Activated CD8-positive, alpha-beta memory T cell treated with anti-CD3 and anti-CD28 coated beads for 4 hours (primary cell): ENCODE results near the gene MAP3K10.
A peak's percentile ranks its signal among the peaks of the same experiment; 100 is the strongest.
"Not testable (repeated sequence)": the region's sequence is repeated elsewhere in the genome, so short reads cannot be mapped to it uniquely, and the experiment has no call there.

Source experiments
- DNase-seq, 2 donors: peaks; one replicate each; pipeline ENCODE4 v3.0.0-alpha.2; 2020; ENCODE audit warnings: low read depth in 2 of 2

The MAP3K10 gene

GRCh38 chr19:40190891-40191835 lies at the start of gene MAP3K10:
MAP3K10 (plus strand) TSS chr19:40191426; CDS start chr19:40192032, 606 bp downstream.
- DNase-seq, result peak; percentile 47 to 48

DNA sequence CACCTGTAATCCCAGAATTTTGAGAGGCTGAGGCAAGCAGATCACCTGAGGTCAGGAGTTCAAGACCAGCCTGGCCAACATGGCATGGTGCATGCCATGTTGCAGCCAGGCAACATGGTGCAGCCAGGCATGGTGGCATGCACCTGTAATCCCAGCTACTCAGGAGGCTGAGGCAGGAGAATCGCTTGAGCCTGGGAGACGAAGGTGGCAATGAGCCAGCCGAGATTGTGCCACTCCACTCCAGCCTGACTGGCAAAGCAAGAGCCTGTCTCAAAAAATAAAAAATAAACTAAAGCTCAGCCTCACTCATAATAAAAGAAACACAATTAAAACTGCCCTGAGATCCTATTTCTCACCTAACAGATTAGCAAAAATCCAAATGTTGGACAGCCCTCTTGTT lies 49.7 kb upstream of the MAP3K10 start:
- DNase-seq, result no peak

DNA sequence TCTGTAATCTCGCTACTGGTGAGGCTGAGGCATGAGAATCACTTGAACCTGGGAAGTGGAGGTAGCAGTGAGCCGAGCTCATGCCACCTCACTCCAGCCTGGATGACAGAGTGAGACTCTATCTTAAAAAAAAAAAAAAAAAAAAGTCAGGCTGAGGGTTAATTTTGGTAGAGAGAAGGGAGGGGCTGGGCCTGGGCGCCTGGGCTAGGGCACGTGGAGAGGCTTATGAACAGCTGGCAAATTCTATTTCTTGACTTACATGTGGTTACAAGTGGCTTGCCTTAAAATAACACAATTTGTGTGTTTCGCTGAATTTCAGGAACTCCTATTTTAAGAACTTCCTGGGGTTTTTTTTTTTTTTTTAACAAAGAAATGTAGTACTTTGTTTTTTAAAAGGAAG lies 47.6 kb upstream of the MAP3K10 start:
- peak in 1 of 2 donors; percentile 26 for DNase-seq

- no peak for DNase-seq
Observed at GRCh38 chr19:40144151-40144550, 47.1 kb upstream of the MAP3K10 start.

GRCh38 chr19:40144947-40145748 lies 46.1 kb upstream of the MAP3K10 start:
- no peak for DNase-seq

DNA sequence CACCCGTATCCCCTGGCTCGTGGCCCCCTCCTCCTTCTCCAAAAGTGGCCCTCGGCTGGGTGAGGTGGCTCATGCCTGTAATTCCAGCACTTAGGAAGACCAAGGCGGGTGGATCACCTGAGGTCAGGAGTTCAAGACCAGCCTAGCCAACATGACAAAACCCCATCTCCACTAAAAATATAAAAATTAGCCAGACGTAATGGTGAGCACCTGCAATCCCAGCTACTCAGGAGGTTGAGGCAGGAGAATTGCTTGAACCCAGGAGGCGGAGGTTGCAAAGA lies 45.5 kb upstream of the MAP3K10 start:
- DNase-seq, result not testable (repeated sequence)

GRCh38 chr19:40147338-40147692 lies 43.9 kb upstream of the MAP3K10 start:
- no peak for DNase-seq

GRCh38 chr19:40147693-40148347 lies 43.4 kb upstream of the MAP3K10 start:
- DNase-seq, result no peak

DNA sequence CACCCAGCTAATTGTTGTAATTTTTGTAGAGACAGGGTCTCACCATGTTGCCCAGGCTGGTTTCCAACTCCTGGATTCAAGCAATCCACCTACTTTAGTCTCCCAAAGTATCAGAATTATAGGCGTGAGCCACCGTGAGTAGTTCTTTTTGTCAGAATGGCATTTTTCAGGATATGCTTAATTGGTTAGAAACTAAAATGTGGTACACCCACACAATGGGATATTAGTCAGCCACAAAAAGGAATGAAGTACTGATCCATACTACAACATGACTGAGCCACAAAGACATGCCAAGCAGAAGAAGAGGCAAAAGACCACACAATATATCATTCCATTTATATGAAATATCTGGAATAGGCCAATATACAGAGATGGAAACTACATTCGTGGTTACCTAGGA lies 41.7 kb upstream of the MAP3K10 start:
- DNase-seq, result no peak

- DNase-seq, result no peak
Observed at GRCh38 chr19:40150170-40150569, 41.1 kb upstream of the MAP3K10 start.

DNA sequence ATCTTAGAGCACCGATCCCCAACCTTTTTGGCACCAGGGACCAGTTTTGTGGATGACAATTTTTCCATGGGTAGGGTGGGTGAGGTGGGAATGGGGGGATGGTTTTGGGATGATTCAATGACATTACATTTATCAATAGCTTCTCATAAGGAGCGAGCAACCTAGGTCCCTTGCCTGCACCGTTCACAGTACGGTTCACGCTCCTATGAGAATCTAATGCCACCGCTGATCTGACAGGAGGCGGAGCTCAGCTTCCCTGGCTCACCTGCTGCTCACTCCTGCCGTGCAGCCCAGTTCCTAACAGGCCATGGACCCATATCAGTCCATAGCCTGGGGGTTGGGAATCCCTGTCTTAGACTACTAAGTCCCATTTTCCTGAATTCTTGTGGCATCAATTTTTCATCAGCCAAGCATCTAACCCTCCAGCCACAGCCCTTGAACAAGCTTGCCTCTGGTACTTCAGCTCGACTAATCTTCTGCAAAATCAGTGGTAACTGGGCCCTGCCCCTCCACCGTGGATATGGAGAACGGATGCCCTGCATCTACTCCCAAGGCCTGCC lies 37.0 kb upstream of the MAP3K10 start:
- no peak for DNase-seq

GRCh38 chr19:40155749-40156265 lies 35.4 kb upstream of the MAP3K10 start:
- no peak for DNase-seq

DNA sequence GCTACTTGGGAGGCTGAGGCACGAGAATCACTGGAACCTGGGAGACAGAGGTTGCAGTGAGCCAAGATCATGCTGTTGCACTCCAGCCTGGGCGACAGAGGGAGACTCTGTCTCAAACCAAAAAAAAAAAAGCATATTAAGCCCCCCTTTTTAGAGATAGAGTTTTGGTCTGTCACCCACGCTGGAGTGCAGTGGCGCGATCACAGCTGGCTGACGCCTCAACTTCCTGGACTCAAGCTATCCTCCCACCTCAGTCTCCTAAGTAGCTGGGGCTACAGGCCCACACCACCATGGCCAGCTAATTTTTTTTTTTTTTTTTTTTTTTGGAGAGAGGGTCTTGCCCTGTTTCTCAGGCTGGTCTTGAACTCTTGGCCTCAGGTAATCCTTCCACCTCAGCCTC lies 34.2 kb upstream of the MAP3K10 start:
- no peak for DNase-seq

GRCh38 chr19:40159744-40160143 lies 31.5 kb upstream of the MAP3K10 start:
- no peak for DNase-seq

DNA sequence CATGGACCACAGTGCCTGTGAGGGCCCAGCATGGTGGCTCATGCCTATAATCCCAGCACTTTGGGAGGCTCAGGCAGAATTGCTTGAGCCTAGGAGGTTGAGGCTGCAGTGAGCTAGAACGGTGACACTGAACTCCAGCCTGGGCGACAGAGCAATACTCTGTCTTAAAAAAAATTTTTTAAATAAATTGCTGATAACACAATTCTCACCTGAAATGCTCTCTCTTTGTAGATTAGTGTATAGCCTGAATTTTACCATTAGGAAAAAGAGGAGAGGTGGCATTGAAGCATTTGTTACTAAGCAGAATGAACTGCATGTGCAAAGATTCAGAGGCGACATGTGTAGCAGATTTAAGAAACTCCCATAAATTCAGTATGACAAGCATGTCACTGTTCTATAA lies 29.1 kb upstream of the MAP3K10 start:
- no peak for DNase-seq

GRCh38 chr19:40163541-40164129 lies 27.6 kb upstream of the MAP3K10 start:
- no peak for DNase-seq

DNA sequence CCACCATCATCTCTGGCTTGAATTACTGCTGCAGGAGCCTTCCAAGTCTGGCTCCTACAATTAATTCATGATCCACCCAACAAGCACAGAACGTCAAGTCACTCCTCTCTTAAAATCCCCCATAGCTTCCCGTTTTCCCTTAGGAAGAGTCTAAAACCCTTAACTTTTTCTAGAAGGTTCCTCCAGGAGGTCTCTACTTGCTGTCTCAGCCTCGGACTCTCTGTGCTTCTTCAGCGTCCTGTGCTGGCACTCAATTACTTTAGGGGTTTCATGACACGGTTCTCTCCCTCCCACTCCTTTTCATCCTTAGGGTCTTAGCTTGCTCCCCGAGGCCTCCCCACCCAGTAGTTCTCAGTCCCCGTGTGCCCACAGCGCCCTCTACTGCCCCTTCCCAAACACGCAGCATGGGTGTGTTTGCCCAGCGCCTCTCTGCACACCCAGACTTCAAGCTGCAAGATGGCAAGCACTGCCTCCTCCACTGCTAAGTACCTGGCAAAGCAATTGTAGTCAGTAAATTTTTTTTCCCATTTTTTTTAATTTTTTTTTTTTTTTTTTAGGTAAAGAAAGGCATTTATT lies 25.8 kb upstream of the MAP3K10 start:
- peak; percentile 19 to 46 for DNase-seq

- not testable (repeated sequence) for DNase-seq
Observed at GRCh38 chr19:40169482-40170302, 21.5 kb upstream of the MAP3K10 start.

GRCh38 chr19:40170303-40170989 lies 20.8 kb upstream of the MAP3K10 start:
- DNase-seq, result not testable (repeated sequence)

DNA sequence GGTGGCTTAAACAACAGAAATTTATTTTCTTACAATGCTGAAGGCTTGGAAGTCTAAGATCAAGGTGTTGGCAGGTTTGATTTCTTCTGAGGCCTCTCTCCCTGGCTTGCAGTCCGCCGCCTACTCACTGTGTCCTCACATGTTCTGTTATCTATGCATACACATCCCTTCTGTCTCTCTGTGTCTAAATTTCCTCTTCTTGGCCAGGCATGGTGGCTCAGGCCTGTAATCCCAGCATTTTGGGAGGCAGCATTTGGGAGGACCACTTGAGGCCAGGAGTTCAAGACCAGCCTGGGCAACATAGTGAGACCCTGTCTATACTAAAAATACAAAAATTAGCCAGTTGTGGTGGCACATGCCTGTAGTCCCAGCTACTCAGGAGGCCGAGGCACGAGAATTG lies 19.9 kb upstream of the MAP3K10 start:
- not testable (repeated sequence) for DNase-seq
